GM10266 (cell line): ENCODE measurements around the gene TM6SF1.

ENCODE experiments used
- DNase-seq: peaks from one replicate; pipeline ENCODE4 v3.0.0; 2012; ENCODE audit errors: extremely low spot score
- CTCF ChIP-seq: IDR thresholded peaks from 2 replicates; pipeline ENCODE4 v1.5.1; 2012; ENCODE audit warnings: mild to moderate bottlenecking, low read depth; ENCODE audit not compliant: control insufficient read depth, insufficient read depth; ENCODE audit errors: missing control alignments

Gene TM6SF1

GRCh38 chr15:83106994-83107840, at the start of gene TM6SF1:
Gene TM6SF1, plus strand, starts transcription at chr15:83107645. Its CDS starts 36 bp downstream, at chr15:83107681.
- peak; percentile 10 for TF ChIP-seq CTCF
- peak; percentile 58 for DNase-seq

- TF ChIP-seq CTCF = no peak
- DNase-seq = no peak
These were observed 49.6 kb upstream of the TM6SF1 start for GRCh38 chr15:83057696-83058376.

- no peak for DNase-seq
- no peak for TF ChIP-seq CTCF
These were observed 45.8 kb upstream of the TM6SF1 start for GRCh38 chr15:83061680-83062079.

DNA sequence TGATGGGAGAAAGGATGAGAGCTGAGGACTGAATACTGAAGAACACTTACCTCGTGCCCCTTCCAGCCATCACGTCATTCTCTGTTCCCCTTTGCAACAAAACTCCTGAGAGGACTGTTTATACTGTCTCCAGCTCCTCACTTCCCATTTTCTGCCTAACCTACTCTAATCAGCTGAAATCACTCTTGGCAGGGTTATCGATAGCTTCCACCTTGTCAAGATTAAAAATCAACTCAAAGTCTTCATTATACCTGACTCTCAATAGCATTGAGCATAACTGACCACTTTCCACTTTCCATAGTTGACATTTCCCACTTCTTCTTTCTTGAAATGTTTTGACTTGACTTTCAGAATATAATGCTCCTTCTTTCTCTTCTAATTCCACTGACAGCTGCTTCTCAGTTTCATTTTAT, 44.7 kb upstream of the TM6SF1 start:
- TF ChIP-seq CTCF = no peak
- DNase-seq = peak; percentile 33

GRCh38 chr15:83063551-83063950, 43.9 kb upstream of the TM6SF1 start:
- TF ChIP-seq CTCF = no peak
- no peak for DNase-seq

DNA sequence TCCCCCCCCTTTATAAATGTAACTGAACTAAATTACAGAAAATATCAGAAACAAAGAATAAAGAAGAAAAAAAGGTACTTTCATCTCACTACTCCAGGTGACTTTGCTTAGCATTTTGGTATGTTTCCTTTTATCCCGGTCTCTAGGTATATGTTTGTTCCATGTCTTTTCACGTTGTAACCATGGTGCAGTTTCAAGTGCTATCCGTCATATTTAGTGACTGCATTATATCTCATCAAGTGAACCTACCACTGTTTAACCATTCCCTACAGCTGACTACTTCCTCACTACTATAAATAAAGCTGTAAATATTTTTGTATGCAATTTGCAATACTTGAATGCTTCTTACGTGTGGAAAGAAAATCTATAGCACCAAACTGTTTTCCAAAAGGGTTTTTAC, 42.6 kb upstream of the TM6SF1 start:
- no peak for DNase-seq
- TF ChIP-seq CTCF = no peak

GRCh38 chr15:83065431-83065830, 42.0 kb upstream of the TM6SF1 start:
- no peak for TF ChIP-seq CTCF
- no peak for DNase-seq
